Caco-2 (cell line): Measurements from ENCODE around the gene RSPH4A. TPM values are rescaled to one million over a fixed set of nuclear protein-coding genes. Genes with fewer than 3 reads are reported as not detected.
"Not testable (repeated sequence)": the region's sequence is repeated elsewhere in the genome, so short reads cannot be mapped to it uniquely, and the experiment has no call there.

Experiments used
- BruUV-seq: library from RNA; stranded (reverse); fragments of 400-500 nt; replicated peaks from 2 replicates; lab custom pipeline; 2021; lab: Mats Ljungman, UMichigan
- CTCF ChIA-PET: fragments of 300-600 bp; sonication (Branson Sonifier 250); formaldehyde crosslinking; loops from one replicate; lab custom pipeline; 2022; ENCODE audit warnings: antibody characterized with exemption; lab: Charles Lee
- POLR2A ChIA-PET: fragments of 300-600 bp; sonication (Branson Sonifier 250); formaldehyde crosslinking; loops from one replicate; lab custom pipeline; 2022; ENCODE audit warnings: antibody characterized with exemption; lab: Charles Lee
- DNase-seq, 2 experiments: peaks; one replicate each; pipeline versions ENCODE4 v3.0.0 to v3.0.0-alpha.2; 2020 to 2022
- H3K27me3 ChIP-seq: replicated peaks from 2 replicates; pipeline ENCODE4 v1.6.0; 2011; ENCODE audit warnings: low read length; ENCODE audit not compliant: control insufficient read depth, insufficient read depth
- H3K36me3 ChIP-seq: 2 replicates; pipeline ENCODE4 v1.5.1; 2011; ENCODE audit warnings: low read length; ENCODE audit not compliant: control insufficient read depth, insufficient read depth
- H3K4me1 ChIP-seq: fragments of 250-450 bp; sonication (Bioruptor Pico); 2 replicates; pipeline ENCODE4 v1.5.1; 2020; ENCODE audit warnings: mild to moderate bottlenecking
- H3K4me3 ChIP-seq: 2 replicates; pipeline ENCODE4 v1.5.1; 2011; ENCODE audit warnings: low read depth, mild to moderate bottlenecking, control low read depth, low read length
- H3K9me3 ChIP-seq: fragments of 250-450 bp; sonication (Bioruptor Pico); 2 replicates; pipeline ENCODE4 v1.5.1; 2020; ENCODE audit warnings: mild to moderate bottlenecking, moderate library complexity
- H3K27ac Mint-ChIP-seq: one replicate; pipeline ENCODE4 v1.8.0; 2022; ENCODE audit warnings: mixed read lengths; ENCODE audit not compliant: unreplicated experiment
- H3K27me3 Mint-ChIP-seq: one replicate; pipeline ENCODE4 v1.8.0; 2022; ENCODE audit warnings: mixed read lengths; ENCODE audit not compliant: insufficient read depth, unreplicated experiment
- H3K36me3 Mint-ChIP-seq: one replicate; pipeline ENCODE4 v1.8.0; 2022; ENCODE audit warnings: mild to moderate bottlenecking, mixed read lengths; ENCODE audit not compliant: insufficient read depth, unreplicated experiment
- H3K4me1 Mint-ChIP-seq: one replicate; pipeline ENCODE4 v1.8.0; 2022; ENCODE audit warnings: low read depth, mixed read lengths; ENCODE audit not compliant: unreplicated experiment
- H3K4me3 Mint-ChIP-seq: one replicate; pipeline ENCODE4 v1.8.0; 2022; ENCODE audit warnings: mild to moderate bottlenecking, moderate library complexity, mixed read lengths; ENCODE audit not compliant: unreplicated experiment
- H3K9me3 Mint-ChIP-seq: one replicate; pipeline ENCODE4 v1.8.0; 2022; ENCODE audit warnings: mixed read lengths; ENCODE audit not compliant: unreplicated experiment
- intact Hi-C: fragments of 100-400 bp; cut with micrococcal nuclease; formaldehyde crosslinking; loops from one replicate; pipeline ENCODE4 v1.10.0; 2022; ENCODE audit not compliant: unreplicated experiment
- total RNA-seq: library from RNA; stranded (reverse); gene quantifications from 2 replicates; pipeline ENCODE4 v1.2.3, GENCODE V29; 2022
- TF ChIP-seq, protein P1 (sequence below), 2 experiments: fragments of 200-600 bp in 1 of 2; IDR thresholded peaks; 1 replicate in 1 of 2; 2 replicates in 1 of 2; pipeline versions ENCODE4 v1.5.1 to v1.8.0; 2011 to 2022; ENCODE audit warnings: antibody characterized with exemption in 1 of 2, control low read depth in 1 of 2, inconsistent platforms in 1 of 2, low read depth in 1 of 2, low read length in 1 of 2, mild to moderate bottlenecking in 1 of 2, moderate library complexity in 1 of 2; ENCODE audit not compliant: insufficient read depth in 1 of 2, severe bottlenecking in 1 of 2, unreplicated experiment in 1 of 2

The RSPH4A gene
- total RNA-seq, 1 experiment from 2014 or later = 0.20 TPM

- no TSS peak for BruUV-seq
- Mint-ChIP-seq H3K4me3 (no peak overlapping the region), H3K36me3 (peaks cover 2% of the 10 kb centered on the region), H3K27me3 (no peaks in the 10 kb centered on the region), H3K27ac (no peak overlapping the region), H3K4me1 (no peaks in the 10 kb centered on the region), H3K9me3 (no peaks in the 10 kb centered on the region)
- ChIA-PET CTCF (no interaction called here), POLR2A (no interaction called here)
- H3K27me3 ChIP-seq = no peaks in the 10 kb centered on the region
- peaks cover 6% of the 10 kb centered on the region for H3K4me1 ChIP-seq
- no peak for DNase-seq
- H3K9me3 ChIP-seq = no peaks in the 10 kb centered on the region
- no peak overlapping the region for H3K4me3 ChIP-seq
- TF ChIP-seq, protein P1, sequence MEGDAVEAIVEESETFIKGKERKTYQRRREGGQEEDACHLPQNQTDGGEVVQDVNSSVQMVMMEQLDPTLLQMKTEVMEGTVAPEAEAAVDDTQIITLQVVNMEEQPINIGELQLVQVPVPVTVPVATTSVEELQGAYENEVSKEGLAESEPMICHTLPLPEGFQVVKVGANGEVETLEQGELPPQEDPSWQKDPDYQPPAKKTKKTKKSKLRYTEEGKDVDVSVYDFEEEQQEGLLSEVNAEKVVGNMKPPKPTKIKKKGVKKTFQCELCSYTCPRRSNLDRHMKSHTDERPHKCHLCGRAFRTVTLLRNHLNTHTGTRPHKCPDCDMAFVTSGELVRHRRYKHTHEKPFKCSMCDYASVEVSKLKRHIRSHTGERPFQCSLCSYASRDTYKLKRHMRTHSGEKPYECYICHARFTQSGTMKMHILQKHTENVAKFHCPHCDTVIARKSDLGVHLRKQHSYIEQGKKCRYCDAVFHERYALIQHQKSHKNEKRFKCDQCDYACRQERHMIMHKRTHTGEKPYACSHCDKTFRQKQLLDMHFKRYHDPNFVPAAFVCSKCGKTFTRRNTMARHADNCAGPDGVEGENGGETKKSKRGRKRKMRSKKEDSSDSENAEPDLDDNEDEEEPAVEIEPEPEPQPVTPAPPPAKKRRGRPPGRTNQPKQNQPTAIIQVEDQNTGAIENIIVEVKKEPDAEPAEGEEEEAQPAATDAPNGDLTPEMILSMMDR (IDR thresholded peaks at IDR 0.05; ENCODE audit: insufficient read depth in 1 of 2, low read depth in 1 of 2, low read length in 1 of 2, severe bottlenecking in 1 of 2, unreplicated experiment in 1 of 2) = no peak
- H3K36me3 ChIP-seq = no peaks in the 10 kb centered on the region
- intact Hi-C loops = no loop called here
Observed at GRCh38 chr6:116662202-116662601, 45.9 kb downstream of the RSPH4A start.

GRCh38 chr6:116663308-116663707, 47.0 kb downstream of the RSPH4A start:
- H3K27me3 ChIP-seq = no peaks in the 10 kb centered on the region
- no peaks in the 10 kb centered on the region for H3K36me3 Mint-ChIP-seq
- ChIA-PET CTCF (no interaction called here), POLR2A (no interaction called here)
- H3K4me1 ChIP-seq = peaks cover 8% of the 10 kb centered on the region
- no peaks in the 10 kb centered on the region for H3K9me3 Mint-ChIP-seq
- no peak overlapping the region for H3K27ac Mint-ChIP-seq
- no peak overlapping the region for H3K4me3 ChIP-seq
- DNase-seq = no peak
- no TSS peak for BruUV-seq
- H3K27me3 Mint-ChIP-seq = no peaks in the 10 kb centered on the region
- no peak overlapping the region for H3K4me3 Mint-ChIP-seq
- H3K4me1 Mint-ChIP-seq = no peaks in the 10 kb centered on the region
- no peaks in the 10 kb centered on the region for H3K9me3 ChIP-seq
- no peaks in the 10 kb centered on the region for H3K36me3 ChIP-seq
- intact Hi-C loops = no loop called here
- TF ChIP-seq, protein P1 (IDR thresholded peaks at IDR 0.05; ENCODE audit: insufficient read depth in 1 of 2, low read depth in 1 of 2, low read length in 1 of 2, severe bottlenecking in 1 of 2, unreplicated experiment in 1 of 2) = no peak

DNA sequence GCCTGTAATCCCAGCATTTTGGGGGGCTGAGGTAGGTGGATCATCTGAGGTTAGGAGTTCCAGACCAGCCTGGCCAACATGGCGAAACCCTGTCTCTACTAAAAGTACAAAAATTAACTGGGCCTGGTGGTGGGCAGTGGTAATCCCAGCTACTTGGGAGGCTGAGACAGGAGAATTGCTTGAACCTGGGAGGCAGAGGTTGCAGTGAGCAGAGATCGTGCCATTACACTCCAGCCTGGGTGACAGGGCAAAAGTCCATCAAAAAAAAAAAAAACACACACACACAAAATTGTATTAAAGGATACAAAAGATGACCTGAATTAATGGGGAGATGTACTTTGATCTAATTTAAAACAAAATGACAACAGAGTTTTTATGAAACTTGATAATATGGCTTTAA, 47.9 kb downstream of the RSPH4A start:
- H3K4me3 Mint-ChIP-seq, H3K4me1 ChIP-seq, H3K27me3 ChIP-seq, intact Hi-C loops, BruUV-seq, H3K36me3 ChIP-seq, H3K36me3 Mint-ChIP-seq, H3K9me3 Mint-ChIP-seq, H3K27me3 Mint-ChIP-seq, CTCF ChIA-PET, H3K4me3 ChIP-seq, H3K4me1 Mint-ChIP-seq, H3K9me3 ChIP-seq, H3K27ac Mint-ChIP-seq, POLR2A ChIA-PET, DNase-seq: not testable (repeated sequence)

- CTCF ChIA-PET = no interaction called here
- intact Hi-C loops = no loop called here
Observed at GRCh38 chr6:116665464-116665863, 49.2 kb downstream of the RSPH4A start.

More at GRCh38 chr6:116665464-116665863, 49.2 kb downstream of the RSPH4A start:
- H3K4me3 ChIP-seq = no peak overlapping the region
- Mint-ChIP-seq H3K9me3 (no peaks in the 10 kb centered on the region), H3K27ac (no peak overlapping the region), H3K4me3 (no peak overlapping the region), H3K36me3 (no peaks in the 10 kb centered on the region), H3K27me3 (no peaks in the 10 kb centered on the region), H3K4me1 (no peaks in the 10 kb centered on the region)
- no peak for DNase-seq
- no TSS peak for BruUV-seq
- peaks cover 8% of the 10 kb centered on the region for H3K4me1 ChIP-seq
- TF ChIP-seq, protein P1 (IDR thresholded peaks at IDR 0.05; ENCODE audit: insufficient read depth in 1 of 2, low read depth in 1 of 2, low read length in 1 of 2, severe bottlenecking in 1 of 2, unreplicated experiment in 1 of 2) = no peak
- H3K36me3 ChIP-seq = no peaks in the 10 kb centered on the region
- H3K27me3 ChIP-seq = no peaks in the 10 kb centered on the region
- POLR2A ChIA-PET = no interaction called here
- H3K9me3 ChIP-seq = no peaks in the 10 kb centered on the region
